Loucy (cell line): ENCODE data around the gene KCNQ2.

ENCODE experiments used
- H2AFZ ChIP-seq: fragments of 200-600 bp; sonication (generic); 2 replicates; pipeline ENCODE4 v1.6.0; 2016; ENCODE audit warnings: antibody characterized with exemption, mild to moderate bottlenecking, low read length, moderate library complexity
- H3F3A ChIP-seq: fragments of 200-600 bp; 2 replicates; pipeline ENCODE4 v1.6.0; 2016; ENCODE audit warnings: antibody characterized with exemption, low read depth, mild to moderate bottlenecking
- H3K27me3 ChIP-seq: fragments of 200-600 bp; sonication (generic); 2 replicates; pipeline ENCODE4 v1.6.1; 2014; ENCODE audit warnings: low read length, mild to moderate bottlenecking; ENCODE audit not compliant: insufficient read depth, poor library complexity, severe bottlenecking
- H3K36me3 ChIP-seq: fragments of 200-600 bp; sonication (generic); 2 replicates; pipeline ENCODE4 v1.6.1; 2016; ENCODE audit warnings: low read length; ENCODE audit not compliant: insufficient read depth
- H3K4me1 ChIP-seq: fragments of 200-600 bp; sonication (generic); 2 replicates; pipeline ENCODE4 v1.5.1; 2014; ENCODE audit warnings: low read length, mild to moderate bottlenecking; ENCODE audit not compliant: insufficient read depth, poor library complexity, severe bottlenecking
- H3K4me2 ChIP-seq: fragments of 200-600 bp; sonication (generic); 2 replicates; pipeline ENCODE4 v1.6.0; 2014; ENCODE audit warnings: antibody characterized with exemption, low read length, low read depth, mild to moderate bottlenecking; ENCODE audit not compliant: poor library complexity, severe bottlenecking
- H3K4me3 ChIP-seq: fragments of 200-600 bp; sonication (generic); 2 replicates; pipeline ENCODE4 v1.5.1; 2014; ENCODE audit warnings: low read length, mild to moderate bottlenecking, mixed read lengths; ENCODE audit not compliant: poor library complexity, severe bottlenecking
- H3K79me2 ChIP-seq: fragments of 200-600 bp; sonication (generic); 2 replicates; pipeline ENCODE4 v1.6.1; 2014; ENCODE audit warnings: low read length; ENCODE audit not compliant: insufficient read depth
- H3K9ac ChIP-seq: fragments of 200-600 bp; sonication (generic); 2 replicates; pipeline ENCODE4 v1.6.0; 2014; ENCODE audit warnings: mild to moderate bottlenecking, low read depth, low read length, moderate library complexity; ENCODE audit not compliant: poor library complexity, severe bottlenecking
- H3K9me2 ChIP-seq: fragments of 200-600 bp; sonication (generic); replicated peaks from 2 replicates; pipeline ENCODE4 v1.6.1; 2016; ENCODE audit warnings: low read depth, low read length, mixed read lengths
- H3K9me3 ChIP-seq: fragments of 200-600 bp; sonication (generic); 2 replicates; pipeline ENCODE4 v1.6.1; 2014; ENCODE audit warnings: mild to moderate bottlenecking, antibody characterized with exemption, low read length, low read depth; ENCODE audit not compliant: insufficient read depth
- H4K20me1 ChIP-seq: fragments of 200-600 bp; sonication (generic); 2 replicates; pipeline ENCODE4 v1.6.0; 2014; ENCODE audit warnings: antibody characterized with exemption, low read length, mild to moderate bottlenecking; ENCODE audit not compliant: insufficient read depth, poor library complexity, severe bottlenecking
- EZH2phosphoT487 ChIP-seq: fragments of 200-600 bp; IDR thresholded peaks from 2 replicates; pipeline ENCODE4 v1.6.1; 2018; ENCODE audit warnings: antibody characterized with exemption, mild to moderate bottlenecking, moderate library complexity, borderline replicate concordance
- TF ChIP-seq, protein P1 (sequence below): fragments of 200-600 bp; sonication (generic); conservative IDR thresholded peaks from 2 replicates; pipeline ENCODE4 v1.5.1; 2014; ENCODE audit warnings: mild to moderate bottlenecking, antibody characterized with exemption, low read length

The KCNQ2 gene

DNA sequence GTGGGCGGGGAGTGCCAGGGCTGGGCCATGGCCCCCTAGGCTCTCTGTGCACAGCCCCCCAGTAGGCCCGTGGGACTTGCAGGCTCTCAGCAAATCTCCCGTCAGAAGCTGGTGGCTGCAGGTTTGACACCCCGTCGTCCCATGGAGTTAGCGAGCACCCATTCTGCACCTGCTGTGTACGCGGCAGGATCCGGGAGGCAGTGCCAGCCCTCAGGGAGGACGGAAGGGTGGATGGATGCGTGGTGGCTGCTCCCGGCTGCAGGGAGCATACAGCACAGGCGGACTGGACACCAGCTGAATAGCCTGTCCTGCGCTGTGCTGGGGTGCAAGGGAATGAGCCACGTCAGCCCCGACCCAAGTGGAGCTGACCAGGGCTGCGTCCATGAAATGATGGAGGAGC, 78.9 kb downstream of the KCNQ2 start:
- no peak overlapping the region for H3K9ac ChIP-seq
- no peak for TF ChIP-seq EZH2phosphoT487
- no peaks in the 10 kb centered on the region for H4K20me1 ChIP-seq
- no peaks in the 10 kb centered on the region for H3K4me1 ChIP-seq
- no peak overlapping the region for H2AFZ ChIP-seq
- H3K9me2 ChIP-seq = no peaks in the 10 kb centered on the region
- no peaks in the 10 kb centered on the region for H3K27me3 ChIP-seq
- no peaks in the 10 kb centered on the region for H3K36me3 ChIP-seq
- no peaks in the 10 kb centered on the region for H3F3A ChIP-seq
- no peaks in the 10 kb centered on the region for H3K9me3 ChIP-seq
- no peak overlapping the region for H3K4me2 ChIP-seq
- no peaks in the 10 kb centered on the region for H3K79me2 ChIP-seq
- no peak overlapping the region for H3K4me3 ChIP-seq

DNA sequence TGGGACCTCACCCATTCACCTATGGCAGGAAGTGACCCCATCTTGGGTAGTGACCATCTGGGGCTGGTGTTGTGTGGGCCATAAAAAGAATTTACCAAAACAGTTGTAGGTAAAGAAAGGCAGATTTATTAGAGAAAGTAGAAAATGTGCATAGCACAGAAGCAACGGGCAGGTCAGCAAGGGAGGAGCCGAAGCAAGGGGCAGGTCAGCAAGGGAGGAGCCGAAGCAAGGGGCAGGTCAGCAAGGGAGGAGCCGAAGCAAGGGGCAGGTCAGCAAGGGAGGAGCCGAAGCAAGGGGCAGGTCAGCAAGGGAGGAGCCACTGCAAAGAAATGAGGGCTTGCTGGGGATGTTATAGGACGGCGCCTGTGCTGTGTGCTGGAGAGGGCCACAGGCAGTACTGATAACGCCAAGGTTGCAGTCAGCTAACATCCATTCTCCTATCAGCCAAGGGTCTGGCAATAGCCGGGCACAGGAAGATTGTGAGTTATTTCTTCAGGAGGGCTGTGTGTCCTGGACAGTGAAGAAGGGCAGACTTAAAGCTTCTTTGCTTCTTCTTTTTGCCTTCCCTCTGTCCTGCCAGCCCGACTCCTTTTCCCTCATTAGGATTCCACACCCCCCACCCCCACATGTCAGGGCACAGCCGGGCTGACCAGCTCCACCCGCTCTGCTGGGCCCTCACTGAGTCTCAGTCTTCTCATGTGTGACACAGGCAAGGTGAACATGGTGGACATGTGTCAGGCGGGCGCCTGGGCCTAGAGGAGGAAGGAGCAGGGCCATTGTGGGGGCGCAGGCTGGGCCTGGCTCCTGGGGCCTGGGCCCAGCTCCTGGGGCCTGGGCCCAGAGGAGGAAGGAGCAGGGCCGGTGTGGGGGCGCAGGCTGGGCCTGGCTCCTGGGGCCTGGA, 79.7 kb downstream of the KCNQ2 start:
- no peaks in the 10 kb centered on the region for H4K20me1 ChIP-seq
- no peaks in the 10 kb centered on the region for H3F3A ChIP-seq
- no peak for TF ChIP-seq EZH2phosphoT487
- TF ChIP-seq, protein P1, sequence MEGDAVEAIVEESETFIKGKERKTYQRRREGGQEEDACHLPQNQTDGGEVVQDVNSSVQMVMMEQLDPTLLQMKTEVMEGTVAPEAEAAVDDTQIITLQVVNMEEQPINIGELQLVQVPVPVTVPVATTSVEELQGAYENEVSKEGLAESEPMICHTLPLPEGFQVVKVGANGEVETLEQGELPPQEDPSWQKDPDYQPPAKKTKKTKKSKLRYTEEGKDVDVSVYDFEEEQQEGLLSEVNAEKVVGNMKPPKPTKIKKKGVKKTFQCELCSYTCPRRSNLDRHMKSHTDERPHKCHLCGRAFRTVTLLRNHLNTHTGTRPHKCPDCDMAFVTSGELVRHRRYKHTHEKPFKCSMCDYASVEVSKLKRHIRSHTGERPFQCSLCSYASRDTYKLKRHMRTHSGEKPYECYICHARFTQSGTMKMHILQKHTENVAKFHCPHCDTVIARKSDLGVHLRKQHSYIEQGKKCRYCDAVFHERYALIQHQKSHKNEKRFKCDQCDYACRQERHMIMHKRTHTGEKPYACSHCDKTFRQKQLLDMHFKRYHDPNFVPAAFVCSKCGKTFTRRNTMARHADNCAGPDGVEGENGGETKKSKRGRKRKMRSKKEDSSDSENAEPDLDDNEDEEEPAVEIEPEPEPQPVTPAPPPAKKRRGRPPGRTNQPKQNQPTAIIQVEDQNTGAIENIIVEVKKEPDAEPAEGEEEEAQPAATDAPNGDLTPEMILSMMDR = no peak
- H3K9me3 ChIP-seq = no peaks in the 10 kb centered on the region
- no peak overlapping the region for H3K4me3 ChIP-seq
- no peaks in the 10 kb centered on the region for H3K9me2 ChIP-seq
- H2AFZ ChIP-seq = no peak overlapping the region
- no peak overlapping the region for H3K4me2 ChIP-seq
- no peak overlapping the region for H3K9ac ChIP-seq
- H3K4me1 ChIP-seq = no peaks in the 10 kb centered on the region
- no peaks in the 10 kb centered on the region for H3K36me3 ChIP-seq
- H3K27me3 ChIP-seq = no peaks in the 10 kb centered on the region
- H3K79me2 ChIP-seq = no peaks in the 10 kb centered on the region

DNA sequence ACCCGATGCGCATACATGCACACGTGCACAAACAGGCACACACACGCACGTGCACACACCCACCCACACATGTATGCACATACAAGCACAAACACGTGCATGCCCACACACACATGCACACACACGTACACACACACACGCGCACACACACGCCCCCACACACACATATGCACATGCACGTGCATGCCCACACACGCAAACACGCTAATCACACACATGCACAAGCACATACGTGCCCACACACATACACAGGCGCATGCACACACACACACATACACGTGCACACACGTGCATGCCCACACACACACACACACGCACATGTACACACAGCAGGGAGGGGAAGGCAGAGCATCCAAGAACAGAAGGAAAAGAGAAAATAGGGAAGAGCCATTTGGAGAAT, 84.5 kb downstream of the KCNQ2 start:
- H3K4me3 ChIP-seq = no peak overlapping the region
- peaks cover 9% of the 10 kb centered on the region; the same call in 1 of the 2 replicates for H3K9me3 ChIP-seq
- no peaks in the 10 kb centered on the region for H3K27me3 ChIP-seq
- H3K9ac ChIP-seq = no peak overlapping the region
- no peaks in the 10 kb centered on the region for H3F3A ChIP-seq
- TF ChIP-seq EZH2phosphoT487 = no peak
- TF ChIP-seq, protein P1 = no peak
- no peak overlapping the region for H2AFZ ChIP-seq
- H3K4me1 ChIP-seq = no peaks in the 10 kb centered on the region
- H3K4me2 ChIP-seq = no peak overlapping the region
- no peaks in the 10 kb centered on the region for H3K36me3 ChIP-seq
- no peaks in the 10 kb centered on the region for H3K9me2 ChIP-seq
- H4K20me1 ChIP-seq = no peaks in the 10 kb centered on the region
- no peaks in the 10 kb centered on the region for H3K79me2 ChIP-seq

DNA sequence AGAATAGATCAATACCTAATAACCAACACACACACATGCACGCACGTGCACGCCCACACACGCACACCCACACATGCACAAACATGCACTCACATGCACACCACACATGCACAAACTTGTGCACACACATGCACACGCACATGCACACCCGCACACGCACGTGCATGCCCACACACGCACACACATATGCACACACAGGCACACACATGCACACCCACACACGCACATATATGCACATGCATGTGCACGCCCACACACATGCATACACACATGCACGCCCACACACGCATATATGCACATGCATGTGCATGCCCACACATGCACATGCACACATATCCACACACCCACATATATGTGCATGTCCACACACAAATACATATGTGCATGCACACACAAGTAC, 85.1 kb downstream of the KCNQ2 start:
- H3K4me2 ChIP-seq = no peak overlapping the region
- H2AFZ ChIP-seq = no peak overlapping the region
- no peaks in the 10 kb centered on the region for H3F3A ChIP-seq
- H3K9ac ChIP-seq = no peak overlapping the region
- no peaks in the 10 kb centered on the region for H3K4me1 ChIP-seq
- H3K4me3 ChIP-seq = no peak overlapping the region
- no peaks in the 10 kb centered on the region for H3K27me3 ChIP-seq
- H3K79me2 ChIP-seq = no peaks in the 10 kb centered on the region
- H3K36me3 ChIP-seq = no peaks in the 10 kb centered on the region
- TF ChIP-seq EZH2phosphoT487 = no peak
- TF ChIP-seq, protein P1 = no peak
- no peaks in the 10 kb centered on the region for H4K20me1 ChIP-seq
- no peaks in the 10 kb centered on the region for H3K9me2 ChIP-seq
- H3K9me3 ChIP-seq = peaks cover 9% of the 10 kb centered on the region; the same call in 1 of the 2 replicates
